Measurements from ENCODE around the gene NFATC2IP.
"Not testable (repeated sequence)": the region's sequence is repeated elsewhere in the genome, so short reads cannot be mapped to it uniquely, and the experiment has no call there.

NFATC2IP gene

DNA sequence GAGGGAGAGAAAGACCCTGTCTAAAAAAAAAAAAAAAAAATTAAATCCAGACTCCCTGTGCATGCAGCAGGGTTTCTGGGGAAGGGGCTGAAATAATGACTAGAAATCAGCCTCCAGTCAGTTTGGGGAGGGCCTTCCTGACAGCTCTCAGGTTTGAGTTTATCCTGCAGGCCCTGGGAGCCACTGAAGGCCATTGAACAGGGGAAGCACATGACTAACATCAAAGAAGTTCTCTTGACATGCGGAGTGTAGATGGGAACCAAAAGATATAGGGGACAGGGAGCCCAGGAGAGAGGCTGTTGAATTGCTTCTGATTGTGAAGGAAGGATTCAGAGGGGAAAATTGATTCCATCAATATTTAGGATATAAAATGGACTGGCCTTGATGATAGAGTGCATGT is 22.9 kb upstream of the NFATC2IP start:
- no peak for DNase-seq

GRCh38 chr16:28930203-28930602 is 20.5 kb upstream of the NFATC2IP start:
- no peak for DNase-seq

DNA sequence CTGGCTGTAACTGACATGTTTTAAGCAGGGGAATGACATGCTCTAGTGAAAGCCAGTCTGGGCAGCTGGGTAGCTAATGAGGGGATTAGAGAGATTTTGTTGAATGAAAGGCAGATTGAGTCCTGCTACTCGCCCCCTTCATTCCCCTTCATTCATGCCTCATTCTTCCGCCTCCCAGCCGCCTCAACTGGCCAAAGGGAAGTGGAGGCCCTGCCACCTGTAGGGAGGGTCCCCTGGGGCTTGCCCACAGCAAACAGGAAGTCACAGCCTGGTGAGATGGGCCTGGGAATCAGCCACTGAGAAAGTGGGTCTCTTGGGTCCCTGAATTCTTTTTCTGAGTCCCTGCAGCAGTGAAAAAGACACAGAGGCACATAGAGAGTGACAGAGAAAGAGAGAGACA is 20.1 kb upstream of the NFATC2IP start:
- peak; percentile 28 for DNase-seq

DNA sequence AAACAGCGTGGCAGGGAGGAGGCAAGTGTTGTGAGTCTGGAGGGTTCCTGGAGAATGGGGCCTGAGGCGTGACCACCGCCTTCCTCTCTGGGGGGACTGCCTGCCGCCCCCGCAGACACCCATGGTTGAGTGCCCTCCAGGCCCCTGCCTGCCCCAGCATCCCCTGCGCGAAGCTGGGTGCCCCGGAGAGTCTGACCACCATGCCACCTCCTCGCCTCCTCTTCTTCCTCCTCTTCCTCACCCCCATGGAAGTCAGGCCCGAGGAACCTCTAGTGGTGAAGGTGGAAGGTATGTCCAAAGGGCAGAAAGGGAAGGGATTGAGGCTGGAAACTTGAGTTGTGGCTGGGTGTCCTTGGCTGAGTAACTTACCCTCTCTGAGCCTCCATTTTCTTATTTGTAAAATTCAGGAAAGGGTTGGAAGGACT is 18.9 kb upstream of the NFATC2IP start, which contains the start of gene CD19:
Gene CD19 (plus strand): TSS at position 171 of the 425 bp plus-strand sequence. CDS start 30 bp downstream, at position 201.
- DNase-seq = no peak

- no peak for DNase-seq
Measured at GRCh38 chr16:28932339-28933141, 18.2 kb upstream of the NFATC2IP start.

GRCh38 chr16:28933171-28933570 is 17.6 kb upstream of the NFATC2IP start:
- no peak for DNase-seq

- no peak for DNase-seq
Measured at GRCh38 chr16:28935346-28935745, 15.4 kb upstream of the NFATC2IP start.

DNA sequence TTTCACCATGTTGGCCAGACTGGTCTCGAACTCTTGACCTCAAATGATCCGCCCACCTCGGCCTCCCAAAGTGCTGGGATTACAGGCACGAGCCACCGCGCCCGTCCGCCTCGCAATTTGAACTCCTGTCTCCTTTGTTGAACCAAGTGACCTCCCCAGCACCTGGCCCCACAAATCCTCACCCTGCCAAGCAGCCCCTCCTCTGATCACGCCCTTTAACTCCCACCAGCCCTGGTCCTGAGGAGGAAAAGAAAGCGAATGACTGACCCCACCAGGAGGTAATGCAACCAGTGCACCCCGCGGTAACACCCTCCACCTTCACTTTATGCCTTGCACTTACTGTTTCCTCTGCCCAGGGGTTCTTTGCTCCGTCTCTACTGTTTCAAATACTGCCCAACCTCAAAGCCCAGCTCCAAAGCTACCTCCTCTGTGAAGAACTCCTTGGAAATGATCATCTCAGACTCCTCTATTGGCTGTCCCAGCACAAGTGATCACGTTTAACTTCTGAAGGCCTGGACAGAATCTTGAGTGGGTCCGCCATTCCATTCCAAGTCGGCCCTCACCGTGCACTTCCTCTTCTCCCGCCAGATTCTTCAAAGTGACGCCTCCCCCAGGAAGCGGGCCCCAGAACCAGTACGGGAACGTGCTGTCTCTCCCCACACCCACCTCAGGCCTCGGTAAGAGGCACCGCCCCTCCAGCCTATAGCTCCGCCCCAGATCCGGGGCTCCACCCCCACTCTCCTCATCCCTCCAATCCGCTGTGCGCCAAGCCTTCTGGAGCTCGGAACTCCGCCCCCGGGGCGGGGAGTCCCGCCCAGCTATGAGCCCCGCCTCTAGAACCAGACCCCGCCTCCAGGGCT is 14.6 kb upstream of the NFATC2IP start:
- DNase-seq = peak; percentile 67

GRCh38 chr16:28936784-28937155 is 14.0 kb upstream of the NFATC2IP start:
- no peak for DNase-seq

GRCh38 chr16:28937222-28937876 is 13.4 kb upstream of the NFATC2IP start:
- DNase-seq = no peak

GRCh38 chr16:28938721-28939120 is 12.0 kb upstream of the NFATC2IP start:
- DNase-seq = no peak

DNA sequence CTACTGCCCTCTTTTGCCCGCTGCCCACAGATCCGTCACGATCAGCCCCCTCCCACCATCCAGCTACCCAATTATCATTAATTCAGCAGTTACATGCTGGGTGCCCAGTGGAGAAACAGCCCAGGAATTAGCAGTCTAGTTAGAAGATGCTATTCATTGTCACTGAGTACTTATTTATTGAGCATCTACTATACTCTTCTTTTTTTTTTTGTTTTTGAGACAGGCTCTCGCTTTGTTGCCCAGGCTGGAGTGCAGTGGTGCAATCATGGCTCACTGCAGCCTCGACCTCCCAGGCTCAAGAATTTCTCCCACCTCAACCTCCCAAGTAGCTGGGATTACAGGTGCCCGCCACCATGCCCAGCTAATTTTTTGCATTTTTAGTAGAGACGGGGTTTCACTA is 10.9 kb upstream of the NFATC2IP start:
- not testable (repeated sequence) for DNase-seq

GRCh38 chr16:28943281-28943680 is 7.5 kb upstream of the NFATC2IP start:
- DNase-seq = no peak

DNA sequence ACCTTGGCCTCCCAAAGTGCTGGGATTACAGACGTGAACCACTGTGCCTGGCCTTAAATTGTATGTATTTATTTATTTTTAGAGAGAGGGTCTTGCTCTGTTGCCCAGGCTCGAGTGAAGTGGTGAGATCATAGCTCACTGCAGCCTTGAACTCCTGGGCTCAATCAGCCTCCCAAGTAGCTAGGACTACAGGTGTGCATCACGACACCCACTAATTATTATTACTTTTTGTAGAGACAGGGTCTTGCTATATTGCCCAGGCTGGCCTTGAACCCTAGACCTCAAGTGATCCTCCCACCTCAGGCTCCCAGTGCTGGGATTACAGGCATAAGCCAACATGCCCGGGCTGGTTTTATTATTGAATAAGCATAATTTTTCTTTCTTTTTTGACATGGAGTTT is 4.1 kb upstream of the NFATC2IP start:
- DNase-seq = no peak

- no peak for DNase-seq
Measured at GRCh38 chr16:28951410-28951943, 740 bp downstream of the NFATC2IP start.

- no peak for DNase-seq
Measured at GRCh38 chr16:28958216-28958615, 7.5 kb downstream of the NFATC2IP start.

- DNase-seq = no peak
Measured at GRCh38 chr16:28958836-28959235, 8.1 kb downstream of the NFATC2IP start.

DNA sequence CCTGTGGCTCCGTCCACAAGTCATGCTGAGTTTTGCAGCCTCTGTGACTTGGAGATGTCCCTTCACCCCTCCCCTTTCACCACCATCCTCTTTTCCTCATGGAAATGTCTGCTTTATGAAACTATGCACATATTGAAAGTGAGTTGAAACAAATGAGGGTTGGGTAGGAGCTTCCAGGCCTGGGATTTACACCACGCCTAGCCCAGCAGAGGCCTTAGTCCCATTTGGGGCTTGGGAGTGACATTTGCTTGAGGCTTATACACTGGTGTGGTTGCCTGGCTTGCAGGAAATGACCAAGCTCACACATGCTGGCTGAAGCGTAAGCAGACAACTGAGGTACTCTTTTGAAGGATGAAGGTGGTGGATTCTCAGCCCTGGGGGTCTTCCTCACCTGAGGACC is 13.3 kb downstream of the NFATC2IP start:
- no peak for DNase-seq

- no peak for DNase-seq
Measured at GRCh38 chr16:28964496-28964895, 13.8 kb downstream of the NFATC2IP start.

- DNase-seq = no peak
Measured at GRCh38 chr16:28967156-28967555, 16.4 kb downstream of the NFATC2IP start.

GRCh38 chr16:28969696-28970095 is 19.0 kb downstream of the NFATC2IP start:
- not testable (repeated sequence) for DNase-seq

DNA sequence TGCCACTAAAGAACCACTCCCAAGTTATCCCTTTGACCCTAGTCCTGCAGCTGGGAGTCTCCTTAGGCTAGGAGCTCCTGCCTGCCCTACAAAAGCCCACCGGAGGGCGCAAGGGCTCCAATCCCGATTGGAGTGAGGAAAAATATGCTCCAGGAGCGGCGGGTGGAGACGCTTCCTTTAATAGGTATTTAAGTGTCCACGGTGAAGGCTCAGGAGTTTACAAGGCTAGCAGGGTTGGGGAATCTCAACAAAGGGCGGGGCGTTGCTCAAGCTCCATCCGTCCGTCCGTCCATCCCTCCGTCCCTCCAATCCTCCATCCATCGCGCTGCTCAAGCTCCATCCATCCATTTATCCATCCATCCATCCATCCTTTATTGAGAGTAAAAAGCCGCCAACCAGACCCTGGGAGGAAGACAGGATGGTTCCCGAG is 23.3 kb downstream of the NFATC2IP start:
- no peak for DNase-seq

Data from retina (tissue), 1 donor.